Measurements from ENCODE around the gene SCLY.
"Not testable (repeated sequence)": the region's sequence is repeated elsewhere in the genome, so short reads cannot be mapped to it uniquely, and the experiment has no call there.

The SCLY gene

GRCh38 chr2:238060542-238061314 is at the start of gene SCLY:
SCLY (plus strand) TSS chr2:238061001; CDS start chr2:238061055, 54 bp downstream.
- peak; percentile 95 for DNase-seq (ENCODE audit: low read depth in 2 of 2)

- no peak for DNase-seq (ENCODE audit: low read depth in 2 of 2)
These were observed 47.0 kb upstream of the SCLY start for GRCh38 chr2:238013806-238014205.

- DNase-seq (ENCODE audit: low read depth in 2 of 2): no peak
These were observed 45.1 kb upstream of the SCLY start for GRCh38 chr2:238015705-238016104.

GRCh38 chr2:238016526-238016925 is 44.3 kb upstream of the SCLY start:
- no peak for DNase-seq (ENCODE audit: low read depth in 2 of 2)

- DNase-seq (ENCODE audit: low read depth in 2 of 2): no peak
These were observed 40.8 kb upstream of the SCLY start for GRCh38 chr2:238019962-238020361.

GRCh38 chr2:238020816-238021215 is 40.0 kb upstream of the SCLY start:
- DNase-seq (ENCODE audit: low read depth in 2 of 2): no peak

- no peak for DNase-seq (ENCODE audit: low read depth in 2 of 2)
These were observed 39.5 kb upstream of the SCLY start for GRCh38 chr2:238021327-238021726.

GRCh38 chr2:238022594-238023157 is 38.1 kb upstream of the SCLY start:
- DNase-seq (ENCODE audit: low read depth in 2 of 2): no peak

GRCh38 chr2:238023608-238024007 is 37.2 kb upstream of the SCLY start:
- DNase-seq (ENCODE audit: low read depth in 2 of 2): peak in 1 of 2 donors; percentile 10

- peak; percentile 17 to 19 for DNase-seq (ENCODE audit: low read depth in 2 of 2)
These were observed 35.8 kb upstream of the SCLY start for GRCh38 chr2:238024986-238025385.

- no peak for DNase-seq (ENCODE audit: low read depth in 2 of 2)
These were observed 35.0 kb upstream of the SCLY start for GRCh38 chr2:238025741-238026360.

GRCh38 chr2:238027058-238027457 is 33.7 kb upstream of the SCLY start:
- DNase-seq (ENCODE audit: low read depth in 2 of 2): no peak

- no peak for DNase-seq (ENCODE audit: low read depth in 2 of 2)
These were observed 33.0 kb upstream of the SCLY start for GRCh38 chr2:238027591-238028415.

- DNase-seq (ENCODE audit: low read depth in 2 of 2): no peak
These were observed 30.9 kb upstream of the SCLY start for GRCh38 chr2:238029853-238030252.

GRCh38 chr2:238030422-238031155 is 30.2 kb upstream of the SCLY start:
- DNase-seq (ENCODE audit: low read depth in 2 of 2): no peak

GRCh38 chr2:238031751-238032150 is 29.1 kb upstream of the SCLY start:
- no peak for DNase-seq (ENCODE audit: low read depth in 2 of 2)

GRCh38 chr2:238032755-238033337 is 28.0 kb upstream of the SCLY start:
- no peak for DNase-seq (ENCODE audit: low read depth in 2 of 2)

GRCh38 chr2:238033991-238034390 is 26.8 kb upstream of the SCLY start:
- DNase-seq (ENCODE audit: low read depth in 2 of 2): not testable (repeated sequence)

- DNase-seq (ENCODE audit: low read depth in 2 of 2): no peak
These were observed 22.6 kb upstream of the SCLY start for GRCh38 chr2:238038203-238038602.

GRCh38 chr2:238039151-238039550 is 21.6 kb upstream of the SCLY start:
- DNase-seq (ENCODE audit: low read depth in 2 of 2): no peak

- no peak for DNase-seq (ENCODE audit: low read depth in 2 of 2)
These were observed 20.8 kb upstream of the SCLY start for GRCh38 chr2:238039985-238040384.

Measured in stimulated activated CD8-positive, alpha-beta memory T cell treated with anti-CD3 and anti-CD28 coated beads, Interleukin-2, amount 100 ng/mL, for 48 hours (primary cell).